Liver (tissue), 9 donors: ENCODE results near the gene LCT. TPM values are rescaled to one million over a fixed set of nuclear protein-coding genes. Genes with fewer than 3 reads are reported as not detected.

ENCODE experiments used
- DNase-seq: peaks from one replicate; pipeline ENCODE4 v3.0.0-alpha.2; 2017; ENCODE audit warnings: low spot score
- H3K27ac ChIP-seq, 2 donors: one replicate each; pipeline ENCODE4 v1.7.0; 2013; ENCODE audit warnings: inconsistent platforms in 2 of 2, low read length in 2 of 2, control low read depth in 1 of 2, low read depth in 1 of 2, mild to moderate bottlenecking in 1 of 2
- H3K27me3 ChIP-seq, 4 donors: one replicate each; pipeline versions ENCODE4 v1.6.1 to v1.7.0; 2013; ENCODE audit warnings: low read length in 3 of 4, inconsistent platforms in 1 of 4, mild to moderate bottlenecking in 1 of 4, moderate library complexity in 1 of 4; ENCODE audit not compliant: control insufficient read depth in 4 of 4, insufficient read depth in 4 of 4
- H3K36me3 ChIP-seq, 4 donors: one replicate each; pipeline versions ENCODE4 v1.6.1 to v1.7.0; 2013; ENCODE audit warnings: low read length in 3 of 4, mild to moderate bottlenecking in 3 of 4, low read depth in 1 of 4, moderate library complexity in 1 of 4; ENCODE audit not compliant: control insufficient read depth in 4 of 4, insufficient read depth in 3 of 4
- H3K4me1 ChIP-seq, 4 donors: one replicate each; pipeline versions ENCODE4 v1.6.1 to v1.7.0; 2013; ENCODE audit warnings: low read length in 3 of 4, mild to moderate bottlenecking in 3 of 4, moderate library complexity in 1 of 4; ENCODE audit not compliant: control insufficient read depth in 4 of 4, insufficient read depth in 4 of 4
- H3K4me3 ChIP-seq, 3 donors: one replicate each; pipeline versions ENCODE4 v1.6.1 to v1.7.0; 2013; ENCODE audit warnings: low read length in 3 of 3, control low read depth in 1 of 3, low read depth in 1 of 3, mild to moderate bottlenecking in 1 of 3
- H3K9ac ChIP-seq, 2 donors: one replicate each; pipeline ENCODE4 v1.7.0; 2013; ENCODE audit warnings: low read length in 2 of 2, mild to moderate bottlenecking in 2 of 2, moderate library complexity in 2 of 2, control low read depth in 1 of 2, low read depth in 1 of 2
- H3K9me3 ChIP-seq, 4 donors: one replicate each; pipeline versions ENCODE4 v1.6.1 to v1.7.0; 2013; ENCODE audit warnings: low read length in 3 of 4; ENCODE audit not compliant: control insufficient read depth in 4 of 4
- ATF3 ChIP-seq: IDR thresholded peaks from 2 replicates; pipeline ENCODE4 v1.6.1; 2016; ENCODE audit warnings: antibody characterized with exemption
- CTCF ChIP-seq: fragments of 150-350 bp; IDR thresholded peaks from 2 replicates; pipeline ENCODE4 v1.5.1; 2017; ENCODE audit warnings: improper control_type of control experiment, low read depth, low read length; ENCODE audit not compliant: missing input control
- EGR1 ChIP-seq, 2 donors: IDR thresholded peaks; 2 replicates each; pipeline ENCODE4 v1.6.1; 2016 to 2018; ENCODE audit warnings: antibody characterized with exemption in 2 of 2, low read depth in 2 of 2
- FOXA1 ChIP-seq: IDR thresholded peaks from 2 replicates; pipeline ENCODE4 v1.6.1; 2016; ENCODE audit warnings: antibody characterized with exemption
- FOXA2 ChIP-seq: IDR thresholded peaks from 2 replicates; pipeline ENCODE4 v1.6.1; 2016; ENCODE audit warnings: antibody characterized with exemption
- GABPA ChIP-seq, 2 donors: IDR thresholded peaks in 1 of 2; conservative IDR thresholded peaks in 1 of 2; 2 replicates each; pipeline ENCODE4 v1.6.1; 2016; ENCODE audit warnings: antibody characterized with exemption in 2 of 2, mild to moderate bottlenecking in 1 of 2, moderate library complexity in 1 of 2
- HNF4A ChIP-seq, 2 donors: conservative IDR thresholded peaks; 2 replicates each; pipeline ENCODE4 v1.6.1; 2016; ENCODE audit warnings: antibody characterized with exemption in 2 of 2, mild to moderate bottlenecking in 2 of 2
- HNF4G ChIP-seq: IDR thresholded peaks from 2 replicates; pipeline ENCODE4 v1.6.1; 2016; ENCODE audit warnings: antibody characterized with exemption
- JUND ChIP-seq, 2 donors: IDR thresholded peaks; 2 replicates each; pipeline ENCODE4 v1.6.1; 2016; ENCODE audit warnings: antibody characterized with exemption in 2 of 2
- MAX ChIP-seq: IDR thresholded peaks from 2 replicates; pipeline ENCODE4 v1.6.1; 2016; ENCODE audit warnings: antibody characterized with exemption
- NR2F2 ChIP-seq: IDR thresholded peaks from 2 replicates; pipeline ENCODE4 v1.6.1; 2016; ENCODE audit warnings: antibody characterized with exemption
- RAD21 ChIP-seq, 2 donors: IDR thresholded peaks; 2 replicates each; pipeline ENCODE4 v1.6.1; 2016; ENCODE audit warnings: antibody characterized with exemption in 2 of 2, mild to moderate bottlenecking in 2 of 2
- REST ChIP-seq: IDR thresholded peaks from 2 replicates; pipeline ENCODE4 v1.6.1; 2016; ENCODE audit warnings: antibody characterized with exemption, mild to moderate bottlenecking
- RXRA ChIP-seq, 2 donors: IDR thresholded peaks; 2 replicates each; pipeline ENCODE4 v1.6.1; 2017 to 2018; ENCODE audit warnings: antibody characterized with exemption in 2 of 2, mild to moderate bottlenecking in 1 of 2
- SP1 ChIP-seq: IDR thresholded peaks from 2 replicates; pipeline ENCODE4 v1.6.1; 2018; ENCODE audit warnings: antibody characterized with exemption, mild to moderate bottlenecking
- TAF1 ChIP-seq: conservative IDR thresholded peaks from 2 replicates; pipeline ENCODE4 v1.6.1; 2016; ENCODE audit warnings: antibody characterized with exemption, mild to moderate bottlenecking
- YY1 ChIP-seq: IDR thresholded peaks from 2 replicates; pipeline ENCODE4 v1.6.1; 2016; ENCODE audit warnings: antibody characterized with exemption, mild to moderate bottlenecking
- ZBTB33 ChIP-seq: IDR thresholded peaks from 2 replicates; pipeline ENCODE4 v1.6.1; 2016; ENCODE audit warnings: antibody characterized with exemption
- WGBS: extraction: QIAGEN DNeasy Blood & Tissue Kit; methylation state at CpG from one replicate; pipeline ENCODE4 v1.1.7; 2013; 5-methylcytosine and 5-hydroxymethylcytosine counted together
- polyA plus RNA-seq, 2 donors: library from polyadenylated mRNA; stranded (reverse) in 1 of 2; unstranded in 1 of 2; fragments of 200-250 nt in 1 of 2; fragments of >200 nt in 1 of 2; fragmentation: Nextera tagmentation in 1 of 2; extraction: Ambion mirVana in 1 of 2; gene quantifications; one replicate each; pipeline versions ENCODE4 v1.2.1 to v1.2.3, GENCODE V29; 2013 to 2015
- total RNA-seq, 2 donors: library from RNA; depleted of rRNA; stranded (reverse); fragments of >200 nt; gene quantifications; one replicate each; pipeline ENCODE4 v1.2.3, GENCODE V29; 2014
- donor health status: healthy.
- donor health status: healthy.
- donor health status: healthy.
- donor health status: healthy.
- donor health status: healthy.

LCT gene
- total and polyA plus RNA-seq, 4 donors = not detected

GRCh38 chr2:135821190-135821589 lies 15.8 kb downstream of the LCT start:
- WGBS = 97% methylated on average over 2 of the region's 2 CpGs

GRCh38 chr2:135820003-135820618 lies 16.9 kb downstream of the LCT start:
- Histone ChIP-seq H3K36me3 (no peaks in the 10 kb centered on the region), H3K27ac (no peak overlapping the region), H3K27me3 (no peaks in the 10 kb centered on the region), H3K4me1 (no peaks in the 10 kb centered on the region), H3K4me3 (no peak overlapping the region), H3K9ac (no peak overlapping the region), H3K9me3 (peaks cover 0 to 14% (median 2%) of the 10 kb centered on the region in 4 donors)
- TF ChIP-seq HNF4A (conservative IDR thresholded peaks at IDR 0.05) = no peak
- no peak for TF ChIP-seq GABPA (IDR thresholded peaks at IDR 0.05 in 1 of 2, conservative IDR thresholded peaks at IDR 0.05 in 1 of 2)
- TF ChIP-seq NR2F2 = no peak
- TF ChIP-seq JUND (IDR thresholded peaks at IDR 0.05) = no peak
- TF ChIP-seq EGR1 (IDR thresholded peaks at IDR 0.05; ENCODE audit: low read depth in 2 of 2) = no peak
- no peak for TF ChIP-seq HNF4G
- no peak for TF ChIP-seq ATF3
- no peak for TF ChIP-seq MAX
- no peak for TF ChIP-seq YY1
- TF ChIP-seq FOXA2 = no peak
- no peak for TF ChIP-seq FOXA1
- no peak for TF ChIP-seq SP1
- no peak for TF ChIP-seq ZBTB33
- no peak for TF ChIP-seq CTCF
- TF ChIP-seq RAD21 (IDR thresholded peaks at IDR 0.05) = no peak
- no peak for TF ChIP-seq TAF1
- TF ChIP-seq RXRA (IDR thresholded peaks at IDR 0.05) = no peak
- TF ChIP-seq REST = no peak
- 63% methylated on average over 9 of the region's 9 CpGs for WGBS
- no peak for DNase-seq

More at GRCh38 chr2:135821190-135821589, 15.8 kb downstream of the LCT start:
- Histone ChIP-seq H3K36me3 (no peaks in the 10 kb centered on the region), H3K9me3 (peaks cover 0 to 14% (median 2%) of the 10 kb centered on the region in 4 donors), H3K4me3 (no peak overlapping the region), H3K27me3 (no peaks in the 10 kb centered on the region), H3K27ac (no peak overlapping the region), H3K9ac (no peak overlapping the region), H3K4me1 (no peaks in the 10 kb centered on the region)
- TF ChIP-seq FOXA2 = no peak
- no peak for TF ChIP-seq MAX
- no peak for TF ChIP-seq SP1
- DNase-seq = no peak
